Esophagus squamous epithelium (tissue), 4 donors: Measurements from ENCODE around the gene SCN3A.

Experiments
- CTCF ChIP-seq, 6 experiments: fragments of 450-650 bp in 4 of 6; fragments of 200-600 bp in 2 of 6; sonication (generic) in 2 of 6; IDR thresholded peaks; one replicate each; pipeline ENCODE4 v1.5.1; 2016 to 2019; ENCODE audit warnings: antibody characterized with exemption in 6 of 6, mild to moderate bottlenecking in 4 of 6, moderate library complexity in 4 of 6
- POLR2A ChIP-seq, 4 donors: fragments of 450-650 bp; IDR thresholded peaks; one replicate each; pipeline ENCODE4 v1.6.1; 2017; ENCODE audit warnings: antibody characterized with exemption in 4 of 4, mild to moderate bottlenecking in 4 of 4, moderate library complexity in 3 of 4

DNA sequence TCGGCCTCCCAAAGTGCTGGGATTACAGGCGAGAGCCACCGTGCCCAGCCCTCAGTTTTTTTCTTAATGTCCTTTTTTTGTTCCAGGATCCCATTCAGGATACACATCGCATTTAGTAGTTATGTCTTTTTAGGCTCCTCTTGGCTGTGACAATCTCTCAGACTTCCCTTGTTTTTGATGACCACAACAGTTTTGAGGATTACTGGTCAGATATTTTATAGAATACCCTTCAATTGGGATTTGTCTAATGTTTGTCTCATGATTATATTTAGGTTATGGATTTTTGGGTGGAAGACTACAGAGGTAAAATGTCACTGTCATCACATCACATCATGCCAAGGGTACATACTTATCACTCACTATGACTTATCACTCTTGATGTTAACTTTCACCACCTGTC is 46.7 kb downstream of the SCN3A start:
- no peak for TF ChIP-seq CTCF (IDR thresholded peaks at IDR 0.05)
- no peak for TF ChIP-seq POLR2A (IDR thresholded peaks at IDR 0.05)
